DMS114 treated with DMSO at 0.1 percent for 48 hours (cell line): ENCODE data around the gene DAND5.

Experiments used
- DNase-seq: peaks from one replicate; lab custom pipeline; 2025; ENCODE audit not compliant: unreplicated experiment; lab: John Stamatoyannopoulos, UW

DAND5 gene

DNA sequence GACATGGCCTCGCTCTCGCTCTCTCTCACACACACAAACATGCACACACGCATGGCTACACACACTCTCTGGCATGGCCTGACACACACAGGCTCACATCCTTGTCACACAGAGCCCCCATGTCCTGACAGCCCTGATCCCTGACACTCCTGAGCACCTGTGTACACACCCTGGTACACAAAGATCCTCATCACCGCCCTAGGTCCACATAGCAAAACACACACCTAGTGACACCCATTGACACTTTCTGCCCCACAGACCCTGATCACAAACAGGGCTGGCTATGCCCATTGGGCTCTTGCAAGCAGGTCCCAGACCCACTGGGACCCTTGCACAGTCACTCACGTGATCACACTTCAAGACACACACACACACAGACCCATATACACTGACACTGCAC, 21.9 kb downstream of the DAND5 start:
- no peak for DNase-seq

DNA sequence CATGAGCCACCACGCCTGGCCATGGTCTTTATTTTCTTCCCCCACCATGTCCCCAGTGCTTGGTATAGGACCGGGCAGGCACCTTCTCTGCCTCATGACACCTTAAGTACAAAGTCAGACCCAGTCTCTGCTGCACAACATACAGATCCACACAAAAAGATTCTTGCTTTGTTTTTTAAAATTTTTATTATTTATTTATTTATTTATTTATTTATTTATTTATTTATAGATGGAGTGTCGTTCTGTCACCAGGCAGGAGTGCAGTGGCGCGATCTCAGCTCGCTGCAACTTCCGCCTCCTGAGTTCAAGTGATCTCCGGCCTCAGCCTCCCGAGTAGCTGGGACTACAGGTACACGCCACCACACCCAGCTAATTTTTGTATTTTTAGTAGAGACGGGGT, 23.4 kb downstream of the DAND5 start:
- no peak for DNase-seq

DNA sequence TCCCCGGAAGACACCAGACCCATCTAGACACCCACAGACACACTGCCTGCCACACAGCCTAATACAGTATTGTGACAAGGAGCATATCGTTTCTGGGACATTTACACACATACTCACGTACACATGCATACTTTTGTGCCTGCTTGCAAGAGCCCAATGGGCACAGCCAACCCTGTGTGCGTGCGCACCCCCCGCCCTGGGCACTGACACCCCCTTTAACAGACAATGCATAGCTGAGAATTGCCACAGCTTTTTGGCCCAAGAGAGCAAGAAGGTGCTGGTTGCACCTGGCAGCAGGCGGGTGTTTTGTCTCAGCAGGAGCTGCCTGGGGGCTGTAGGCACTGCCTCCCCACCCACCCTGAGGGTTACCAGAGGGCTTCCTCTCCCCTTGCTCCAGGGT, 24.2 kb downstream of the DAND5 start:
- no peak for DNase-seq

DNA sequence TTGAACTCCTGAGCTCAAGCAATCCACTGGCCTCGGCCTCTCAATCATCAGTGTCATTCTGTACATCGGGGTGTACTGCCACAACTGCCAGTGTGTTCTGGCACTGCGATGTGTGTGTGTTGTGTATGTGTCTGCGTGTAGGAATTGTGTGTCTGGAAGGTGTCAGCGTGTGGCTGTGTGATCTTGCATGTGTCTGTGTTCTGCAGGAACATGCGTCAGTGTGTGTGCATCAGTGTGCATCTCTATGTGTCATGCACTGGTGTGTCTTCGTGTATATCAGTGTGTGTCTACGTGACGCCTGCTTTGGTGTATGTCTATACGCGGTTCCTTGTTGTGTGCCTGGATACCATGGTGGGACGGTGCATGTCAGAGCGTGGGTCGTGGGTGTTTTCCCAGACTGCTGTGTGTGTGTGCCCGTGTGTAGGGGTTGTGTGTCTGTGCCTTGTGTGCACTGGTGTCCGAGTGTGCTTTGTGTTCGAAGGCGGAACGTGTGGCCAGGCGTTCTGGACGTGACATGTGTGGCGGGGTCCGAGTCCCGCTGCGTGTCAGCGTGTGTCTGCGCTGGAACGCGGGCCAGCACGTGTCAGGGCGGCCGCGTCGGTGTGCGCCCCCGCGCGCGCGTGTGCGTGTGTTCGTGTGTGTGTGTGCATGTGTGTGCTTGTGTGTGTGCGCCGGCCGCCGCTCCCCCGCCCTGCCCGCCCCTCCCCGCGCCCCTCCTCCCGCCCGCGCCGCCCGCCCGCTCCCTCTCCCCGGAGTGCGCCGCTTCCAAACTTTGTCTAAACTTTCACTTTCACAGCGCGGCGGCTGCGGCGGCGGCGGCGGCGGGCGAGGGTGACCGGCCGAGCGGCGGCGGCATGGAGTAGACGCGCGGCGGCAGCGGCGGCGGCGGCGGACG, 25.6 kb downstream of the DAND5 start, which contains the start of gene NFIX:
TSS of gene NFIX (plus strand) at position 775 of the 895 bp plus-strand sequence. CDS start 363 bp downstream, outside the sequence.
- no peak for DNase-seq

DNA sequence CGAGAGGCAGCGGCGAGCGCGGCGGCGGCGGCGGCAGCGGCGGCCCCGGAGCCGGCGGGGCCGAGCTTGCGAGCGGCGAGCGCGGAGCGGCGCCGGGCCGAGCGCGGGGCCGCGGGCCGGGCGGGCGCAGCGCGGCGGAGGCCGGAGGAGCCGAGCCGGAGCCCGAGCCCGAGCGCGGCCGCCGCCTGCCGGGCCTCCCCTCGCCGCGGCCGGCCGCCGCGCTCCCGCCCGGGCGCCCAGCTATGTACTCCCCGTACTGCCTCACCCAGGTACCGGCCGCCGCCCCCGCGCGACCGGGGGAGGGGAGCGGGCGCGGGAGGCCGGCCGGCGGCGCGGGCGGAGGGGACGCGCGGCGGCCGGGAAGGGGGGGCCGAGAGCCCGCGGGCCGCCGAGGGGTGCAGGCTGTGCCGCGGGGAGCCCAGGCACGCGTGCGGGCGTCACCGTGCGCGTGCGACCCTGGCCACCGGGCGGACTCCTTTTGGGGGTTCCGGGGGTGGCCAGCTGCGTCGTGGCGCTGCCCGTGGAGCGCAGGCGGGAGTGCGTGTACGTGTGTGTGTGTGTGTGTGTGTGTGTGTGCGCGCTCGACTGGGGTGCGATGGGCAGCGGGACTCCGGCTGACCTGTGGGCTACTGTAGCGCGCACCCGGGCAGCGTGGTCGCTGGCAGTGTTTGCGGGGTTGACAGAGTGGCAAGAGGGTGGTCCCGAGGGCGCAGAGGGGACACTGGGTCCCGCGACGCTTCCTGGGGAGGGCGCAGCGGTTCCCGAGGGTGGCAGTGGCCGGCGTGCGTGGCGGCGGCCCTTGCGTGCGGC, 26.4 kb downstream of the DAND5 start:
- DNase-seq = no peak

DNA sequence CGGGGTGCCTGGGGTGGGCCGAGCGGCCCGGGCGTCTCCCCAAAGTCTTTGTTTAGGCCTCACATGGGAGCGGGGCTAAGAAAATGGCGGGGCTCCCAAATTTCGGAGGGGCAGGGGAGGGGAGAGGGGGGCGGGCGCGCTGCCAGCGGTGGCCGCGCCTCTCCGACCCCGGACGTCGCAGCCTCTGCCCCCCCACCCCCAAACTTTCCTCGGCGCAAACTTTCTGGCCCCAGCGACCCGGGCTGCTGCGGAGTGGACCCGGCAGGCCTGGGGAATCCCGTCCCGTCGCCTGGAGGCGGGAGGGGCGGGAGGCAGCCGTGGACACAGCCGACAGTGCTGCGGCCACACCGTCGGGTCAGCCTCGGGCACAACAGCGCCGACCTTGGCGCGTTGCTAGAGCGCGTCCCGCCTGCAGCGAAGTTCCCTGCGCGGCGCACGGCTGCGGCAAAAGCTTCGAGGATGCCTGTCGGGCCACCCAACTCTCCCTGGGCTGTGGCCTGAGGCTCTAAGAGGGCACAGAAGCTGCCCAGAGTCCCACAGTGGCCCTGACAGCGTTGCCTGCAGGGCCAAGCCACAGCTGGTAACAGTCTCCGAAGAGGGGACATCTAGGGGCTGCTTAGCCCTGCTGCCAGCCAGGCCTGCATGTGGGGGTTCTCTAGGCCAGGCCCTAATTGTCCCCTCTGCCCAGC, 27.2 kb downstream of the DAND5 start:
- no peak for DNase-seq

DNA sequence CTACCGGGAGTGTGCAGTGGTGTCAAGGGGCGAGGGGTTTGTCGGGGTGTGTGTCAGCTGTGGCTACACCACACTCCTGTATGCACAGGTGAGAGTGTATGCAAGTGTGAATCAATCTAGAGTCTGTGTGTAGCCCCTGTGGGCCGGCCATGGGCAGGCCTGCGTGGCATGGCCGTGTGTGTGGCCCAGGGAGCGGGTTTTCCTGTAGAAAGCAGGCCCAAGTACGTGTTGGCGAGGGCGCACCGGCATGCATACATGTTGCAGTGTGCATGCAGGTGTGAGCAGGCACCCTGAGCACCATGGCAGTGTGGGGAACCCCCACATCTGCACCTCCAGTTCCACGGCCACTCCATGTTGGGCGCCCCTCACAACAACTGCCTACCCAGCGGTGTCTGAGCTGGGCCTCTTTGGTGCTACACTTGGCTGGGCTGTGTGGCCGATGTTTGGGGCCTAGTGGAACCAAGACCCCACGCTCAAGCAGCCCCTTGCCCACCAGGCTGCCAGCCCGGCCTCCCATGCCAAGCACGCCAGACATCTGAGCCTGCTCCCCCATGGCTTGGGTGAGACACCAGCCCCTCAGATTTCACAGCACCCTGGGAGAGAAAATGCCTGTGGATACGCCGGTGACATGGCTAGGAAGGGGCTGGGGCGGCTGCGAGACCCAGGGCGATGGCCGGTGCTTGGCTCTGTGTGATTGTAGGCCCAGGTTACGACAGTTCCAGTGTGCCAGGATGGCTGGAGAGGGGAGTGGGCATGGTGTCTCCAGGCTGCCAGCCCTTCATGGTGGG, 28.0 kb downstream of the DAND5 start:
- DNase-seq = no peak

DNA sequence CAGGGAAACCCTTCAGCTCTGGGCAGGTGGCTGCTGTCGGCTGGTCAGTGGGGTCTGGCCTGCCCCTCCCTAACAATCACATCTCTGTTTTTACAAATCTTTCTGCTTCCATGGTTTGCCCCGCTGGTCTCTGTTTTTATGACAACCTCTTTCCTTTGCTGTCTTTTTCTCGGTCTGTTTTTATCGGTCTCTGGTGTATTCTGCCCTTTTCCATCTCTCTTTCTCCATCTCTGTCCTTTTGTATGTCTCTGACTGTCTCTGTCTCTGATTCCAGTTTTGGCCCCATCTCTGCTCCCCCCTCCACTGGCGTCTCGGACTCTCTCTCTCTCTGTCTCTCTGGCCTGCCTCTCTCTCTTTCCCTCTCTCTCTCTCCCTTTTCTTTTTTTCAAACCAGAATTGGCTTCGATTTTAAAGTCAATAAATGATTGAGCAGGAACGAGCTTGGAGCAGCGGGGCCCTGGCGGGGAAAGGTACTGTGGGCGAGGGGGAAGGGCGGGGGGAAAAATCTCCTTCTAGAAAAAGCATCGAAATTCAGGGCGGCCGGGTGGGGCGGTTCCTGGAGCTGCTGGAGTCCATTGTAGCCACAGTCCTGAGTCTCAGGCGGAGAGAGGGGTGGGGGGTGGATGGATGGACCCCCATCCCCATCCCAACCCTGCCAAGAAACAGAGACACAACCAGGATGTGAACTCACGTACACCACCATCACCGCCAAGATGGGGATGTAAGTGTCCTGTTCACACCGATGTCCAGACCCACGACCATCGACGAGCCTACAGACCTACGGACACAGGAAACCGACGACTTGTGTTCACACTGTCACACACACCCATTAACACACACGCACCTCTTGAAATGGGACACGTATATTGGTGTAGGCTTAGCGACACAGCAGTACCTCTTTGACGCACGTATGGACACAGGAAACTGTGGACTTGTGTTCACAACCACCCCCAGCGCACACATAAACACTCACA, 28.9 kb downstream of the DAND5 start:
- no peak for DNase-seq

DNA sequence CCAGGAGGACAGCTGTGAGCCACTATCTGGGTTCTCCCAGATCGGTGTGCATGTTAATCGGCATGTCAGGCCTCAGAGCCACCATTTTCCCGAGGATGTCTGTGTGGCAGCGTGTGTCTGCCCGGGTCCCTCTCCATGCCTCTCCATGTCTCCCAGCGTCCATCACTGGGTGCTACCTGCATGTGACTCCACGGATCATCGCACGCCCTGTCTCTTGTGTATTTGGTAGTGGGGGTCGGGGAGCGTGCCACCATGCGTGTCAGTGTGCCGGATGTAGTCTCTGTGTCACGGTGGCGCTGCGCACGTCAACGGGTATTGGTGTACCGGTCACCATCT, 31.8 kb downstream of the DAND5 start:
- DNase-seq = no peak

DNA sequence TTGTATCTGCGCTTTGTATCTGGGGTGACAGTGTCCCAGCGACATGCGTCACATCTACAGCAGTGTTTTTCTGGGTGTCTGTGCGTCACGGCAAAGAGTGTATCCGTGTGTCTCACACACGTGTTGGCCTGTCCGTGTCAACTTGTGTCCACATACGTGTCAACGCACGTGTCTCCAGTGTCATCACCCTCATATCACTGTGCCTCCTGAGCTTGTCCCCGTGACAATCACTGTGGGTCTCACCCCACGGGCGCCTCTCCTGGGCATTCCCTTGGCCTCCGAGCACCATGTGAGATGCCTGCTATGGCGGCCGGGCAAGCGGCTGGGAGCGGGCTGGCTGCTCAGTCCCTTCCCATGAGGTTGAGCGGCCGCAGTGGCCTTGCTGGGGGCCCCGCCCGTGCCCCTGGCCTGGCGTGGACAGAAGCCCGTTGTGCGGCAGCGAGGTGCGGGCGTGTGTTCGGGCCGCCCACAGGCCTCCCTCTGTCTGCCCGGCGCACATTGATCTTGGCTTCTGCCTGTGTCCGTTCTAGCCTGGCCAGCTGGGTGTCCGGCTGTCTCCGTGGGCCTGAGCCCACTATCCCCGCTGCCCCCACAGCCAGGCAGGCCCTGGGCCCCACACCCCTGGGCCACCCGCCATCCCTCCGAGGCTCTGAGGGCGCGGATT, 32.3 kb downstream of the DAND5 start:
- DNase-seq = no peak

DNA sequence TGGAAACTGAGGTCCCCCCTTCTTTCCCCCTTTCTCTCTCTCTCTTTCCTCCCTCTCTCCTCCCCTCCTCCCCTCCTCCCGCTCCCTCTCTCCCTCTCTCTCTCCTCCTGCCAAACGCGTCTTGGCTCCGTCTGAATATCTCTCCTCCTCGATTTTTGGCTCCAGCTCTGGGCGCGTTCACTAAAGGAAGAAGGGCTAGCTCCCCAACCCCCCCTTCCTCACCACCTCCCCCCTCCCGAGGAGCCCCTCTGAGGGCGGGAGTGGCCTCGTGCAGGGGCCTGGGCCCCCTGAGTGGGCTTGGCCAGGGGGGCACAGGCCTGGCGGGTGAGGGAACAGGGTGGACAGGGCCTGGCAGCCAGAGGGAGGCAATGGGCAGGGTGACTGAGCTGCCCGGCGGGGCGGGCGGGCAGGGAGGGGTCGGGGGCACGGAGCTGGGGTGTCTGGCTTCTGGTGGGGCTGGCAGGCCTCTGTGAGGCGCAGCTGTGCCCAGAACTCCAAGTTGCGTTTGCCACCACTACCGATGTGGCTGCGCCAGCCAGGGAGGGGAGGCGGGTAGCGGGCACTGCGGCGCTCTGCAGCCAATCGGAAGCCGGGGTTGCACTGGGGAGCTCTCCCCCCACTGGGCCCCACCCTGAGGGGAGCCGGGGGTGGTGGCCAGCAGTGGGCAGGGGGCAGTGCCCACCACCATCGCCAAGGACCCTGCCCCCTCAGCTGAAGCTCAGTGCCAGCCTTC, 33.0 kb downstream of the DAND5 start:
- no peak for DNase-seq

DNA sequence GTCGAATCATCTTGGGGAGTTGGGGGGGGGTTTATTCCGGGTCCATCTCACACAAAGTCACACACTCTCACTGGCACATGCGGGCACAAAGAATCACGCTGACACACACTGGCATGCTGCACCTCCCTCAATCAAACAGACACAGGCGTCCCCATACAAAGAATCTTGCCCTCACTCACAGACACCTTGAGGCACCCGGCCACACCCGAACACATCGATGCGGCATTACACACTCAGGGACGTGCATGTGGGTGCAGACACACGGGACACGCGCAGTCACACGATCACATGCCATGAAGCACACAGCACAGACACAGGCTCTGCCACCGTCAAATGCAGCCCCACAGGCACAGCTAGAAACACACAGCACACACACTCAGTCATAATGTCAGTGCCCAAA, 33.7 kb downstream of the DAND5 start:
- DNase-seq = no peak

DNA sequence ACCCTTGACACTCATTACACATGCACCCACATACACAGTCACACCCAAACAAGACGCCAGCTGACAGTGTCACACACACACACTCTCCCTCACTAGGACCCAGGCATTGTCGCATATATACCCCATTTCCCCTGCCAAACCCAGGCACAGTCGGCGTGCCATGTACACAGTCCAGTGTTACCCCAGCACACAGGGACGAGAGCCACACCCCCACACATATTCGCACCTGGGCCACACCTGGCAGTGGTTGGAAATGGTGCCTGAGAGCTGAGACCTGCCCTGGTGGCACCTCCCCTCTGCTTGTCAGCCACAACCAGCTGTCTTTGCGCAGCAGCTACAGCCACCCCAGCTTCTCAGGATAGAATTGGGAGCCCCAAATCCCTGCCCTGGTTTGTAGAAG, 34.9 kb downstream of the DAND5 start:
- DNase-seq = no peak

DNA sequence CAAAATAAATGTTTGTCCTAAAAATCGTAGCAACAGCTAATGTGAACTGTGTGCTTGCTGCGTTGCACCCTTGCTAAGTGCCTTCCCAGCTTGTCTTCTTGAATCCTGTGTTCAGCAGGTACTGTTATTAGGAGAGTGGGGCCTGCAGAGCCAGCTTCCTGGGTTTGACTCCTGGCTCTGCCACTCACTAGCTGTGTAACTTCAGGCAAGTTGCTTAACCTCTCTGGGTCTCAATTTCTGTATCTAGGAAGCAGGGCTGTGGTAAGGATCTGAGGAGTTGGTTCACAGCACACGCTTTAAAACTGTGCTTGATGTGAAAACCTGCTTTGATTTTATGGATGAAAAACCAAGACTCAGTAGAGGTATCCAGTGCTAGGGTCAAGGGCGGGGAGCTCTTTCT, 35.9 kb downstream of the DAND5 start:
- no peak for DNase-seq

DNA sequence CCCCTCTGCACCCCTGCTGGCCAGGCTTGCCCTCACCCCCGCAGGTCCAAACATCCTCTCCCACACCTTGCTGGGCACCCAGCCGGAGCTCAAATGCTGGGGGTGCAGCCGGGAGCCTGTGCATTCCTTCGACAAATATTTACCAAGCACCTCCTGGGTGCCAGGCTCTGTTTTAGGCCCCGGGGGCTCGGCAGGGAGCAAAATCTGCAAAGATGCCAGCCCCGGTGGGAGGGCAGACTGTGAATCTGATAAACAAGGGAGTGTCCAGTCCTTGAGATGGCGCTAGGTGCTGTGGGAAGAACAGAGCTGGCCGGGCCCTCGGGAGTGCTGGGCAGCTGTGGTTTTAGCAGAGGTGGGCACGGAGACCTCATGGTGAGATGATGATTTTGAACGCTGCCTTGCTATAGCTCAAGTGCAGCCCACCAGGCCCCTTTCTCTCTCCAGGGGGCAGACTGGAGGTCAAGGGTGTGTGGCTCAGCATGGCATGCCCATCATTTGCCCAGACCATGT, 36.5 kb downstream of the DAND5 start:
- DNase-seq = no peak

DNA sequence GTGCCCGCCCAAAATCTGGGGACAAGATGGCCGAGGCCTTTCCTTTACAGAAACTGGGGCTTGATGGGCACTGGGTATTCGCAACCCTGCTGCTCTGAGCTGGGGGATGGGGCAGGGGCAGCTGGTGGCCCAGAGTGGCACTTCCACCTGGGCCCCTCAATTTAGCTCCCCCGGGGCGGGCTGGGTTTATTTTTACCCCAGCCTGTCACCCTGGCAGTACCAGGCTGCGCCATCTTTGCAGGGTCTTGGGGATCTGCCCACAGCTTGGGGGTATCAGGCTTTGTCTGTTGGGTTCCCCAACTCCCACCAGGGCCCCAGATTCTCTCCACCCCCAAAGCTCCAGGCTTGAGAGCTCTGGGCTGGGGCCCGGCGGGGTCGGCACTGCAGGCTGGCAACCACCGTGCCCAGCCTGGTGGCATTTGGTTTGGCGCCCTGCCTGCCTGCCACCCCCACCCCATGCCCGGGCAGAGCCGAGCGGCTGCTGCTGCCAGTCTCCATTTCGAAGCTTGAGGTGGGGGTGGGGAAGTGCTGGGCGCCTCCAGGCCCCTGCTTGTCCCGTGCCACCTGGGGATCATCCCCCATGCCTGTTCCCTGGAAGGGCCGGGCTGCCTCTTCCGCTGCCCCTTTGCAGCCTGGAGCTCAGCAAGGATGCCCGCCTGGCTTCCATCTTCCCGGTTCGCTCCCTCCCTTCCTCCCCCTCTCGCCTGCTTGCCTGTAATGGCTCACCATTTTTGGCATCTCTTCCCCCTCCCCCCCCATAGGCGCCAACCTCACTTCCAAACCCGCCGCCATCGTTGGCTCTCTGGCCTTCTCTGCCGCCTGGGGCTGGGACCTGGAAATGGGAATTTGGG, 37.3 kb downstream of the DAND5 start:
- DNase-seq = no peak

DNA sequence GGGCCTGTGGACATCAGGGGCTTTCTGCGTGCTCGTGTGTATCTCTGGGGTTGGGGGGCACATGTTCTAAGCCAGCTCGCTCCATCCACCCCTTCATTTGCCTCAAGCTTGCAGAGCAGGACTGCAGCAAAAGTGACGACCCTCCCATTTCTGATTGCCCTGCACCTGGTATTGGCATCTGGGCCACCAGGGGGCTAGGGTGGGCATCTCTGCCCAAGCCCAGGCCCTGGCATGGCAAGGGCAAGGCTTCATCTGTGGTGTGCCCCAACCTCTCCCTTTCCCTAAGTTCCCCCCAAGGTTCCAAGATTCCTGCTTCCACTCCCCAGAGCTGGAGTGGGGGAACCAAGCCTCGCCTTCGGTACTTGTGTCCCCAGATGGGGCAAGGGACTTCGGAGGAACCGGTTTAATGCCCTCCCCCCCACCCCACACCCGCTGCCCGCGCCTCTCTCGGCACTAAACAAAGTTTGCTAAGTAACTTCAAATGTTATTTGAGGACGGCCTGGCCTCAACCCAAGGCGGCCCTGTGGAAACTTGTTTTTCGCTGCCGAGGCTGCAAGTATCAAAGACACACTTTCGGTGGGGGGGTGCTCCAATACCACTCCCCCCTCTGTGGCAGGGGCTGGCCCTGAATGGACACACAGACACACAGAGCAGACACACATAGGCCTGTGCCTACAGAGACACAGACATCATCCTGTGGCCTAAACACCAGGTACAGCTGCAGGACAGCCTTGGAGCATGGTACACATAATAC, 38.1 kb downstream of the DAND5 start:
- DNase-seq = no peak
